Central memory CD8-positive, alpha-beta T cell (primary cell): ENCODE results near the gene RNF223.
A peak's percentile ranks its signal among the peaks of the same experiment; 100 is the strongest.

Experiments used
- ATAC-seq: fragments of 150-1000 bp; cut with Tn5 transposase; replicated peaks from 2 replicates; pipeline ENCODE4 v1.10.0; 2022; ENCODE audit warnings: mild to moderate bottlenecking, moderate FRiP score, moderate number of reproducible peaks; ENCODE audit not compliant: poor library complexity, severe bottlenecking; ENCODE audit errors: extremely low read depth
- DNase-seq, 2 donors: peaks; one replicate each; pipeline ENCODE4 v3.0.0; 2021; ENCODE audit warnings: low spot score in 2 of 2
- H3K27ac Mint-ChIP-seq: one replicate; pipeline ENCODE4 v1.8.0; 2022; ENCODE audit warnings: low read depth, mild to moderate bottlenecking, moderate library complexity, mixed read lengths
- H3K27me3 Mint-ChIP-seq: one replicate; pipeline ENCODE4 v1.8.0; 2022; ENCODE audit warnings: mixed read lengths
- H3K36me3 Mint-ChIP-seq: one replicate; pipeline ENCODE4 v1.8.0; 2022; ENCODE audit warnings: mild to moderate bottlenecking, moderate library complexity, mixed read lengths; ENCODE audit not compliant: insufficient read depth
- H3K4me1 Mint-ChIP-seq: one replicate; pipeline ENCODE4 v1.8.0; 2022; ENCODE audit warnings: mixed read lengths
- H3K4me3 Mint-ChIP-seq: one replicate; pipeline ENCODE4 v1.8.0; 2022; ENCODE audit warnings: mild to moderate bottlenecking, moderate library complexity, mixed read lengths
- H3K9me3 Mint-ChIP-seq: one replicate; pipeline ENCODE4 v1.8.0; 2022; ENCODE audit warnings: mixed read lengths

Gene RNF223

GRCh38 chr1:1023700-1024099 is 50.4 kb downstream of the RNF223 start:
- ATAC-seq: no peak
- Mint-ChIP-seq H3K4me1 (no peaks in the 10 kb centered on the region), H3K27me3 (peaks cover 16% of the 10 kb centered on the region), H3K9me3 (no peaks in the 10 kb centered on the region), H3K36me3 (peaks cover 2% of the 10 kb centered on the region), H3K27ac (no peak overlapping the region), H3K4me3 (no peak overlapping the region)
- DNase-seq: no peak

GRCh38 chr1:1022302-1023009 is 51.6 kb downstream of the RNF223 start:
- Mint-ChIP-seq H3K4me1 (no peaks in the 10 kb centered on the region), H3K27ac (no peak overlapping the region), H3K9me3 (no peaks in the 10 kb centered on the region), H3K27me3 (peaks cover 16% of the 10 kb centered on the region), H3K36me3 (peaks cover 2% of the 10 kb centered on the region), H3K4me3 (peak overlapping the region; percentile 31)
- ATAC-seq (no peak), DNase-seq (no peak)

GRCh38 chr1:1021920-1022259 is 52.2 kb downstream of the RNF223 start:
- no peaks in the 10 kb centered on the region for H3K9me3 Mint-ChIP-seq
- H3K36me3 Mint-ChIP-seq: peaks cover 2% of the 10 kb centered on the region
- ATAC-seq (no peak), DNase-seq (no peak)
- H3K27ac Mint-ChIP-seq: no peak overlapping the region
- H3K4me3 Mint-ChIP-seq: no peak overlapping the region
- peaks cover 16% of the 10 kb centered on the region for H3K27me3 Mint-ChIP-seq
- H3K4me1 Mint-ChIP-seq: peaks cover 4% of the 10 kb centered on the region

- Mint-ChIP-seq H3K9me3 (no peaks in the 10 kb centered on the region), H3K27ac (no peak overlapping the region), H3K4me3 (peak overlapping the region; percentile 55), H3K36me3 (peaks cover 2% of the 10 kb centered on the region), H3K4me1 (peaks cover 4% of the 10 kb centered on the region), H3K27me3 (peaks cover 16% of the 10 kb centered on the region)
- no peak for ATAC-seq
- DNase-seq: no peak
Measured at GRCh38 chr1:1021010-1021919, 52.8 kb downstream of the RNF223 start.
